Chondrocyte (in vitro differentiated cells): Measurements from ENCODE around the gene ZNF804B. TPM values are rescaled to one million over a fixed set of nuclear protein-coding genes. Genes with fewer than 3 reads are reported as not detected.

Experiments used
- DNase-seq: peaks from one replicate; pipeline ENCODE4 v3.0.0; 2021; ENCODE audit warnings: mixed read lengths, low spot score
- H3K27ac Mint-ChIP-seq: one replicate; pipeline ENCODE4 v1.8.0; 2021; ENCODE audit warnings: mild to moderate bottlenecking, moderate library complexity, mixed read lengths; ENCODE audit not compliant: unreplicated experiment
- H3K27me3 Mint-ChIP-seq: 2 replicates; pipeline ENCODE4 v1.8.0; 2021; ENCODE audit warnings: low read depth, mixed read lengths
- H3K36me3 Mint-ChIP-seq: 2 replicates; pipeline ENCODE4 v1.8.0; 2021; ENCODE audit warnings: low read depth, mixed read lengths
- H3K4me1 Mint-ChIP-seq: 2 replicates; pipeline ENCODE4 v1.8.0; 2021; ENCODE audit warnings: low read depth, mild to moderate bottlenecking, mixed read lengths
- H3K4me3 Mint-ChIP-seq: one replicate; pipeline ENCODE4 v1.8.0; 2021; ENCODE audit warnings: mild to moderate bottlenecking, moderate library complexity, mixed read lengths; ENCODE audit not compliant: unreplicated experiment
- H3K9me3 Mint-ChIP-seq: 2 replicates; pipeline ENCODE4 v1.8.0; 2021; ENCODE audit warnings: low read depth, mixed read lengths
- total RNA-seq: library from RNA; stranded (reverse); gene quantifications from 3 replicates; pipeline ENCODE4 v1.2.1, GENCODE V29; 2021
- TF ChIP-seq, protein P1 (sequence below): fragments of 200-600 bp; sonication (generic); IDR thresholded peaks from 2 replicates; pipeline ENCODE4 v1.5.0; 2021; ENCODE audit warnings: antibody characterized with exemption, mild to moderate bottlenecking, moderate library complexity

Gene ZNF804B
- total RNA-seq, 1 donor from 2014 or later, result not detected

- DNase-seq, result no peak
- Mint-ChIP-seq H3K27ac (no peak overlapping the region), H3K9me3 (no peaks in the 10 kb centered on the region), H3K4me3 (no peak overlapping the region), H3K27me3 (peaks cover 2% of the 10 kb centered on the region), H3K36me3 (no peaks in the 10 kb centered on the region), H3K4me1 (no peaks in the 10 kb centered on the region)
- TF ChIP-seq, protein P1, sequence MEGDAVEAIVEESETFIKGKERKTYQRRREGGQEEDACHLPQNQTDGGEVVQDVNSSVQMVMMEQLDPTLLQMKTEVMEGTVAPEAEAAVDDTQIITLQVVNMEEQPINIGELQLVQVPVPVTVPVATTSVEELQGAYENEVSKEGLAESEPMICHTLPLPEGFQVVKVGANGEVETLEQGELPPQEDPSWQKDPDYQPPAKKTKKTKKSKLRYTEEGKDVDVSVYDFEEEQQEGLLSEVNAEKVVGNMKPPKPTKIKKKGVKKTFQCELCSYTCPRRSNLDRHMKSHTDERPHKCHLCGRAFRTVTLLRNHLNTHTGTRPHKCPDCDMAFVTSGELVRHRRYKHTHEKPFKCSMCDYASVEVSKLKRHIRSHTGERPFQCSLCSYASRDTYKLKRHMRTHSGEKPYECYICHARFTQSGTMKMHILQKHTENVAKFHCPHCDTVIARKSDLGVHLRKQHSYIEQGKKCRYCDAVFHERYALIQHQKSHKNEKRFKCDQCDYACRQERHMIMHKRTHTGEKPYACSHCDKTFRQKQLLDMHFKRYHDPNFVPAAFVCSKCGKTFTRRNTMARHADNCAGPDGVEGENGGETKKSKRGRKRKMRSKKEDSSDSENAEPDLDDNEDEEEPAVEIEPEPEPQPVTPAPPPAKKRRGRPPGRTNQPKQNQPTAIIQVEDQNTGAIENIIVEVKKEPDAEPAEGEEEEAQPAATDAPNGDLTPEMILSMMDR, result no peak
Observed at GRCh38 chr7:89265631-89266030, 506.1 kb downstream of the ZNF804B start.

DNA sequence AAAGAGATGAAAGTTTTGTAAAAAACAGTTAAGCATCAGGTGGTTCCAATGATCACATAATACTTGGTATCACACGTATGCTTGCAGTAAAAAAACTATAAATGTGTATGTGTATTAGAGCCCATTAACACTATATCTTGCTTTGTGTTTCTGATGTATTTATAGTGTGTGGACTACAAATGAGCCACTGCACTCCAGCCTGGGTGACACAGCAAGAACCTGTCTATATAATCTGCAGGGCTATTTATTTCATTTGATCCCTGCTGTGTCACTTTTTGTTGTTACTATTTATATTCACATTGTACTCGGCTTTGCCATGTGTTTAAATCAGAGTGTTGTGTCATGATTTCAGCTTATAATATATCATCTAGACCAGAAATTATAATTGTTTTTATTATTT lies 523.8 kb downstream of the ZNF804B start:
- H3K36me3 Mint-ChIP-seq, result no peaks in the 10 kb centered on the region
- no peak overlapping the region for H3K27ac Mint-ChIP-seq
- H3K27me3 Mint-ChIP-seq, result no peaks in the 10 kb centered on the region
- peaks cover 5% of the 10 kb centered on the region for H3K9me3 Mint-ChIP-seq
- H3K4me1 Mint-ChIP-seq, result no peaks in the 10 kb centered on the region
- no peak for DNase-seq
- no peak overlapping the region for H3K4me3 Mint-ChIP-seq
- TF ChIP-seq, protein P1, result no peak

DNA sequence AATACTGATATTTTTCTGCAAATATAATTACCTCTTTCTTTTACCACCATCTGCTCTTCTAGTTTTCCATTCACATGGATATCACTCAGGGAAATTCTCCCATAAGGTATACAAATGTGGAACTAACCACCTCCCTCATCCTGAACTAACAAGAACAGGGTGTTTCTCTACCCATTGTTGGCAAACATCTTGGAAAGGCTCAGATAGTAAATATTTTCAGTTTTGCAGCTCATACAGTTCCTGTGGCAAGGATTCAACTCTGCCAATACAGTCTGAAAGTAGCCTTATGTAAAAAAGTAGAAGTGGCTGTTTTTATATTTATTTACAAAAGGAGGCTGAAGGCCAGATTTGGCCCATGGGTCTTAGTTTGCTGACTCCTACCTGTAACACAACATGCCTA lies 549.0 kb downstream of the ZNF804B start:
- H3K9me3 Mint-ChIP-seq, result no peaks in the 10 kb centered on the region
- TF ChIP-seq, protein P1, result no peak
- H3K4me1 Mint-ChIP-seq, result no peaks in the 10 kb centered on the region
- DNase-seq, result no peak
- H3K4me3 Mint-ChIP-seq, result no peak overlapping the region
- H3K27ac Mint-ChIP-seq, result no peak overlapping the region
- no peaks in the 10 kb centered on the region for H3K27me3 Mint-ChIP-seq
- no peaks in the 10 kb centered on the region for H3K36me3 Mint-ChIP-seq

GRCh38 chr7:89311886-89312285 lies 552.4 kb downstream of the ZNF804B start:
- TF ChIP-seq, protein P1, result no peak
- H3K9me3 Mint-ChIP-seq, result peaks cover 5% of the 10 kb centered on the region
- no peaks in the 10 kb centered on the region for H3K36me3 Mint-ChIP-seq
- no peak for DNase-seq
- H3K27ac Mint-ChIP-seq, result no peak overlapping the region
- no peaks in the 10 kb centered on the region for H3K4me1 Mint-ChIP-seq
- no peaks in the 10 kb centered on the region for H3K27me3 Mint-ChIP-seq
- no peak overlapping the region for H3K4me3 Mint-ChIP-seq

DNA sequence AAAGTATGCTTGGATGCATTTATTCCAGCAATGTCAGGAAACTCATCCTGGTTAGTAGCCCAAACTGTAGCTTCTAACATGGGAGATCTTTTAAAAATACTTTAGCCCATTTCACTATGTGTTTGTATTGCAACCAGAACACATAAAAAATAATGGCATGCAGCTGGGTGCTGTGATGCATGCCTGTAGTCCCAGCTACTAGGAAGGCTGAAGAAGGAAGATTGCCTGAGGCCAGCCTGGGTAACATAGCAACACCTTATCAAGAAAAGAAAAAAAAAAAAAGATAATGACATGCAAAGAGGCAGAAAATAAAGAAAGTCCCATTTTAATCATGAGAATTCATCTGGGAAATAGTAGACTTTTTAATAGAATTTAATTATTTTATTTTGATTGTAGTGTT lies 553.1 kb downstream of the ZNF804B start:
- H3K4me3 Mint-ChIP-seq, result no peak overlapping the region
- H3K27ac Mint-ChIP-seq, result no peak overlapping the region
- no peaks in the 10 kb centered on the region for H3K4me1 Mint-ChIP-seq
- DNase-seq, result no peak
- TF ChIP-seq, protein P1, result no peak
- peaks cover 5% of the 10 kb centered on the region for H3K9me3 Mint-ChIP-seq
- H3K36me3 Mint-ChIP-seq, result no peaks in the 10 kb centered on the region
- no peaks in the 10 kb centered on the region for H3K27me3 Mint-ChIP-seq
